ENCODE data around the gene MPO. TPM values are rescaled to one million over a fixed set of nuclear protein-coding genes. Genes with fewer than 3 reads are reported as not detected.

Gene MPO
- total RNA-seq, 4 donors from 2014 or later: not detected

GRCh38 chr17:58311429-58311894 is 30.7 kb upstream of the MPO start:
- no peaks in the 10 kb centered on the region for H3K4me1 ChIP-seq
- TF ChIP-seq EP300 (IDR thresholded peaks at IDR 0.05) (no peak), POLR2A (IDR thresholded peaks at IDR 0.05) (no peak), POLR2AphosphoS5 (IDR thresholded peaks at IDR 0.05) (no peak)
- TF ChIP-seq, protein P1, sequence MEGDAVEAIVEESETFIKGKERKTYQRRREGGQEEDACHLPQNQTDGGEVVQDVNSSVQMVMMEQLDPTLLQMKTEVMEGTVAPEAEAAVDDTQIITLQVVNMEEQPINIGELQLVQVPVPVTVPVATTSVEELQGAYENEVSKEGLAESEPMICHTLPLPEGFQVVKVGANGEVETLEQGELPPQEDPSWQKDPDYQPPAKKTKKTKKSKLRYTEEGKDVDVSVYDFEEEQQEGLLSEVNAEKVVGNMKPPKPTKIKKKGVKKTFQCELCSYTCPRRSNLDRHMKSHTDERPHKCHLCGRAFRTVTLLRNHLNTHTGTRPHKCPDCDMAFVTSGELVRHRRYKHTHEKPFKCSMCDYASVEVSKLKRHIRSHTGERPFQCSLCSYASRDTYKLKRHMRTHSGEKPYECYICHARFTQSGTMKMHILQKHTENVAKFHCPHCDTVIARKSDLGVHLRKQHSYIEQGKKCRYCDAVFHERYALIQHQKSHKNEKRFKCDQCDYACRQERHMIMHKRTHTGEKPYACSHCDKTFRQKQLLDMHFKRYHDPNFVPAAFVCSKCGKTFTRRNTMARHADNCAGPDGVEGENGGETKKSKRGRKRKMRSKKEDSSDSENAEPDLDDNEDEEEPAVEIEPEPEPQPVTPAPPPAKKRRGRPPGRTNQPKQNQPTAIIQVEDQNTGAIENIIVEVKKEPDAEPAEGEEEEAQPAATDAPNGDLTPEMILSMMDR (IDR thresholded peaks at IDR 0.05): no peak
- H3K9me3 ChIP-seq: no peaks in the 10 kb centered on the region
- H3K4me3 ChIP-seq: no peak overlapping the region
- H3K27ac ChIP-seq: no peak overlapping the region
- H3K36me3 ChIP-seq: no peaks in the 10 kb centered on the region
- no CpG with 5 or more reads among the region's 9 CpGs for WGBS
- peak in 1 of 2 donors; percentile 49 for DNase-seq (ENCODE audit: low spot score in 2 of 2)
- no peaks in the 10 kb centered on the region for H3K27me3 ChIP-seq

DNA sequence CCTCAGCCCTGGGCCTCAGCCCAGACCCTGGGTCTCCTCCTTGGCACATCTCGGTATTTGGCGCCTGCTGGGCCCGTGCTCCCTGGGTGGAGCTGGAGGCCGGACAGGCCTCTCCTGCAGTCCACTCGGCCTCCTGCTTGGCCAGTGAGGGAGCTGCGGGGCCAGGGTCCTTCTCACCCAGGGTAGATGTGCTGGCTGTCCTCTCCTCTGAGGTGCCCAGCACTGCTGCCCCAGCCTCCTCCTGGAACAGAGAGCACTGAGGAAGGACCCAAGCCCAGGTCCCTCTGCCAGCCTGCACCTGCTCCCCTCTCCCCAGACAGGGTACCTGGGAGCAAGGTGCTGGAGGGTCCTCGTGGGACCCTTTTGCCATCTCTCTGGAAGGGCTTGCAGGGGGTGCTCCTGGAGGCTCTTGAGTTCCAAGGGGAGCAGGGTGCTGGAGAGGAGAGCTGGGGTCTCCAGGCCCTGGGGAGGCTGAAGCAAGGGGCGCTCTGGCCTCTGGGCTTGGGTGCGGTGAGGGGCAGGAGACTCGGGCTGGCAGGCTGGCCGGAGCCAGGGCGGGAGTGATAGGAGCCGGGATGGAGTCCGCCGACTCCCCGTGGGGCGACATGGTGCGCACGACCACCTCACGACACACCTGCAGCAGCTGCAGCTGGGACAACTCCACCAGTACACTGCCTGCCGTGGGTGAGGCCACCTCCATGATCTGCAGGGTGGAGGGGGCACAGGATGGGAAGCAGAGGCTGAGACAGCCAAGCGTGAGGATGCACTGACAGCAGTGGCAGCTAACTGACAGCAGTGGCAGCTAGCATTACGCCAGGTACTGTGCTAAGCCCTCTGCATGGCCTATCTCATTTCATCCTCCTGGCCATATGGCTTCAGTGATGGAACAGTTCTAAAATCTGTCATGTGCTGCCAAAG is 30.0 kb upstream of the MPO start:
- no peak overlapping the region for H3K27ac ChIP-seq
- H3K4me1 ChIP-seq: no peaks in the 10 kb centered on the region
- H3K36me3 ChIP-seq: no peaks in the 10 kb centered on the region
- 81% methylated on average over 8 of the region's 23 CpGs for whole genome bisulfite sequencing
- peak in 1 of 2 donors; percentile 43 for DNase-seq (ENCODE audit: low spot score in 2 of 2)
- H3K27me3 ChIP-seq: no peaks in the 10 kb centered on the region
- no peaks in the 10 kb centered on the region for H3K9me3 ChIP-seq
- TF ChIP-seq POLR2AphosphoS5 (IDR thresholded peaks at IDR 0.05) (no peak), EP300 (IDR thresholded peaks at IDR 0.05) (no peak), POLR2A (IDR thresholded peaks at IDR 0.05) (no peak)
- TF ChIP-seq, protein P1 (IDR thresholded peaks at IDR 0.05): no peak
- H3K4me3 ChIP-seq: no peak overlapping the region

DNA sequence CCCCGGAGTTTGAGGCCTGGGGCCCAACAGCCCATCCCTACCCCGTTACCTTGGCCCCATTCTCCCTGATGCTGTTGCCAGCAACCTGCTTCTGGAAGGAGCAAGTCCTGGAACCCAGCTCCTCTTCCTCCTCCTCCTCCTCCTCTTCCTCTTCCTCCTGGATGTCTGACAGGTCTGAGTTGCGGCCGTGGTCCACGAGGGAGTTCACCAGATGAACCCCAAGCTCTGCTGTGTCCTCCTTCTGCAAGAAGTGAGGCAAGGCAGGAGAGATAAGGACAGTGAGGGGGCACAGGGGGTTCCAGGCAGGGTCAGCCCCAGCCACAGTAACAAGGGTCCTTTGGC is 29.2 kb upstream of the MPO start:
- Histone ChIP-seq H3K9me3 (no peaks in the 10 kb centered on the region), H3K27ac (no peak overlapping the region), H3K36me3 (no peaks in the 10 kb centered on the region), H3K4me3 (no peak overlapping the region), H3K27me3 (no peaks in the 10 kb centered on the region), H3K4me1 (no peaks in the 10 kb centered on the region)
- 71% methylated on average over 5 of the region's 5 CpGs for WGBS
- TF ChIP-seq POLR2A (IDR thresholded peaks at IDR 0.05) (no peak), EP300 (IDR thresholded peaks at IDR 0.05) (no peak), POLR2AphosphoS5 (IDR thresholded peaks at IDR 0.05) (no peak)
- TF ChIP-seq, protein P1 (IDR thresholded peaks at IDR 0.05): no peak
- no peak for DNase-seq (ENCODE audit: low spot score in 2 of 2)

- no peak overlapping the region for H3K27ac ChIP-seq
- H3K4me1 ChIP-seq: no peaks in the 10 kb centered on the region
- TF ChIP-seq POLR2AphosphoS5 (IDR thresholded peaks at IDR 0.05) (no peak), EP300 (IDR thresholded peaks at IDR 0.05) (no peak), POLR2A (IDR thresholded peaks at IDR 0.05) (no peak)
- TF ChIP-seq, protein P1 (IDR thresholded peaks at IDR 0.05): no peak
- H3K36me3 ChIP-seq: no peaks in the 10 kb centered on the region
- H3K9me3 ChIP-seq: no peaks in the 10 kb centered on the region
- H3K4me3 ChIP-seq: no peak overlapping the region
- 87% methylated on average over 16 of the region's 21 CpGs for WGBS
- no peaks in the 10 kb centered on the region for H3K27me3 ChIP-seq
- no peak for DNase-seq (ENCODE audit: low spot score in 2 of 2)
These were observed 28.5 kb upstream of the MPO start for GRCh38 chr17:58308985-58309917.
